ENCODE measurements around the gene RD3L. TPM values are rescaled to one million over a fixed set of nuclear protein-coding genes. Genes with fewer than 3 reads are reported as not detected.

RD3L gene
- total RNA-seq, 4 donors from 2014 or later: not detected

DNA sequence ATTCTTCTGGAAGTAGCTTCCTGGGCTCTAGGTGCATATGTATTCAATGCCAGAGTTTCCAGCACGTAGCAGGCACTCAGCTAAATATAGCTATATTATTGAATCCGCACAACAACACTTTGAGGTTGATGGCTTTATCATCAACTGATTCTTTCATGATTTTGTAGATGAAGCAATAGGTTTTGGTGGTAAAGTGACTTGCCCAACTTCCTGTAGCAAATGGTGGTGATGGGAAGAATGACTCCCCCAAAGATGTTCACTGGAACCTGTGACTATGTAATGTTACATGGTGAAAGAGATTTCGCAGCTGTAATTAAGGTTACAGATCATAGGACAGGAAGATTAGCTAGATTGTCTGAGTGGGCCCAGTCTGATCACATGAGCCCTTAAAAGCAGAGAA is 10.9 kb downstream of the RD3L start:
- Histone ChIP-seq H3K4me1 (no peaks in the 10 kb centered on the region), H3K36me3 (no peaks in the 10 kb centered on the region), H3K4me3 (no peak overlapping the region), H3K27ac (no peak overlapping the region), H3K27me3 (peaks cover 0 to 6% (median 0%) of the 10 kb centered on the region in 3 donors), H3K9me3 (no peaks in the 10 kb centered on the region)
- ATAC-seq: no peak
- no peak for DNase-seq
- intact Hi-C loops (cut with DNase I; ENCODE audit: low total_unique reads): no loop called here
- in situ Hi-C loops (cut with MboI; ENCODE audit: low sequenced_read_pairs in 4 of 4): no loop called here
- no peak for TF ChIP-seq CTCF (IDR thresholded peaks at IDR 0.05 in 4 of 5, conservative IDR thresholded peaks at IDR 0.05 in 1 of 5)

DNA sequence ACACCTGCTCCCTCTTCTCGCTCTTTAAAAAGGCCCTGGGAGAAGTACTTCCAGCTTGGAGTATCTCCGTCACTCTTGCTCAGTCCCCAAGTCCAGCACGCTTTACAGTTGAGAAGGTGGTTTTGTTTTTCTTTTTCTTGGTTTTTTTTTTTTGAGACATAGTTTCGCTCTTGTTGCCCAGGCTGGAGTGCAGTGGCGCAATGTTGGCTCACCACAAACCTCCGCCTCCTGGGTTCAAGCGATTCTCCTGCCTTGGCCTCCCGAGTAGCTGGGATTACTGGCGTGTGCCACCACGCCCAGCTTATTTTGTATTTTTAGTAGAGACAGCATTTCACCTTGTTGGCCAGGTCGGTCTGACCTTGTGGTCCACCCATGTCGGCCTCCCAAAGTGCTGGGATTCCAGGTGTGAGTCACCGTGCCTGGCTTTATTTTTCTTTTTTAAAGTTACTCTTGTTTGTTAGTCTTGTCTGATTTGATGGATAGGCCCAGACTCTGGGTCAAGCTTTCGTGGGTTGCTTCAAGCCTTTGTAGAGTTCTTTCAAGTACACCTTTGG is 12.2 kb downstream of the RD3L start:
- Histone ChIP-seq H3K36me3 (no peaks in the 10 kb centered on the region), H3K9me3 (no peaks in the 10 kb centered on the region), H3K27ac (no peak overlapping the region), H3K27me3 (peaks cover 0 to 6% (median 0%) of the 10 kb centered on the region in 3 donors), H3K4me1 (no peaks in the 10 kb centered on the region), H3K4me3 (no peak overlapping the region)
- ATAC-seq (no peak), DNase-seq (no peak)
- TF ChIP-seq POLR2A (IDR thresholded peaks at IDR 0.05) (no peak), CTCF (IDR thresholded peaks at IDR 0.05 in 4 of 5, conservative IDR thresholded peaks at IDR 0.05 in 1 of 5) (no peak)
- in situ Hi-C loops (cut with MboI; ENCODE audit: low sequenced_read_pairs in 4 of 4): no loop called here
- intact Hi-C loops (cut with DNase I; ENCODE audit: low total_unique reads): no loop called here

DNA sequence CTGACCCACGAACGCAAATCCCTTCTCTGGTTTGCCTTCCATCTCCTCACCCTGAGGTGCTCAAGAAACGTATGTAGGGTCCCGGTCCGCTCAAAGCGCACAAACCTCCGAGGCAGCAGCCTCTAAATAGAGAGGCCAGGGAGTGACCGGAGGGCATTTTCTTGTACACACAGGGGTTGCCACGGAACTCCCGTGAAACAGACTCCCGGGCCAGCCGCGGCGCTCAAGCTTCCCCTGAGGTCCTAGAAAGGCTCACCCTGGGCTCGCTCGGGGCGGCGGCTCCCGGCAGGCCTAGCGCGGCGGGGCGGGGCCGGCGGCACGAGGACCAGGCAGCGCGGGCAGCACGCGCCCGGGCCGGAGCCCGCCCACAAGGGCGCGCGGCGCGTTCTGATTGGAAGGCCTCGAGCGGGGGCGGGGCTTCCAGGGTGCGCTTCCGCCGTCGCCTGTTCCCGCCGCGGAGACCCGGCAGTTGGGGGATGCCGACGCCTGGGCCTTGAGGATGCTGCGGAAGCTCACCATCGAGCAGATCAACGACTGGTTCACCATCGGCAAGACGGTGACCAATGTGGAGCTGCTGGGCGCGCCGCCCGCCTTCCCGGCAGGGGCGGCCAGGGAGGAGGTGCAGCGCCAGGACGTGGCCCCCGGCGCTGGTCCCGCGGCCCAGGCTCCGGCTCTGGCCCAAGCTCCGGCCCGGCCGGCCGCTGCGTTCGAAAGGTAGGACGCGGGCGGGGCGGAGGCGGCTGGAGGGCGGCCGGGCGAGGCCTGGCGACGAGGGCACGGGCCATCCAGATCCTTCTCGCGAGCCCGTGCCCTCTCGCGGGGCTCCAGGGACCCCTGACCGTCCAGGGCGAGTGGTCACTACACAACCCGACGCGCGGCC is 14.1 kb downstream of the RD3L start, which contains the start of gene TDRD9:
Gene TDRD9, plus strand, starts transcription at position 446 of the 880 bp plus-strand sequence. Its CDS starts 54 bp downstream, at position 500.
- H3K27me3 ChIP-seq: peaks cover 0 to 7% (median 0%) of the 10 kb centered on the region in 3 donors
- H3K27ac ChIP-seq: no peak within 1 kb of the TSS
- H3K4me1 ChIP-seq: no peaks in the 10 kb centered on the region
- ATAC-seq (no peak), DNase-seq (no peak)
- no peak within 1 kb of the TSS for H3K4me3 ChIP-seq
- no peaks in the 10 kb centered on the region for H3K9me3 ChIP-seq
- no peaks in the 10 kb centered on the region for H3K36me3 ChIP-seq
- in situ Hi-C loops (cut with MboI; ENCODE audit: low sequenced_read_pairs in 4 of 4): no loop called here
- intact Hi-C loops (cut with DNase I; ENCODE audit: low total_unique reads): no loop called here
- no peak for TF ChIP-seq CTCF (IDR thresholded peaks at IDR 0.05 in 4 of 5, conservative IDR thresholded peaks at IDR 0.05 in 1 of 5)
- TF ChIP-seq POLR2A (IDR thresholded peaks at IDR 0.05): no peak

DNA sequence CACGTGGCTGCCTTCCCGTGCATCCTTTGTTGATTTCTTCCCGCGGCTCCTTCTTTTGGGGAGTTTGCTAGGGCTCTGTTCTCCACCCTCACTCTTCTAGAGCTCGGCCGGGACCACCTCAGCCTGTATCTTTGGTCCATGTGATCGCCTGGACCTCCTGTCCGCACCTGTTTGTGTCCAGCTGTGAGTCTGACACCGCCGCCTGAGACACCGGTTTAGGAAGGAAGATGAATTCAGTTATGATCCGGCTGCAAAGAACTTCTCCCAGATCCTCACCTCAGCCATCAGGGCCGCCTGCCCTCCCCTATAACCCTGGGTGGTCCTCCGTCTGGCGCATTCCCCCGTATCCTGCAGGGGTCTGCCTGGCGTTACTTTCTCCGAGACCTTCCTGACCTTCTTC is 14.8 kb downstream of the RD3L start:
- Histone ChIP-seq H3K27ac (no peak overlapping the region), H3K4me1 (no peaks in the 10 kb centered on the region), H3K9me3 (no peaks in the 10 kb centered on the region), H3K4me3 (no peak overlapping the region), H3K27me3 (peaks cover 0 to 11% (median 0%) of the 10 kb centered on the region in 3 donors), H3K36me3 (no peaks in the 10 kb centered on the region)
- no peak for TF ChIP-seq POLR2A (IDR thresholded peaks at IDR 0.05)
- no peak for TF ChIP-seq CTCF (IDR thresholded peaks at IDR 0.05 in 4 of 5, conservative IDR thresholded peaks at IDR 0.05 in 1 of 5)
- in situ Hi-C loops (cut with MboI; ENCODE audit: low sequenced_read_pairs in 4 of 4): no loop called here
- no peak for ATAC-seq
- intact Hi-C loops (cut with DNase I; ENCODE audit: low total_unique reads): no loop called here
- DNase-seq: no peak

Data from gastrocnemius medialis (tissue), 4 donors.